ENCODE measurements around the gene FLT4.

- TF ChIP-seq, protein P1, sequence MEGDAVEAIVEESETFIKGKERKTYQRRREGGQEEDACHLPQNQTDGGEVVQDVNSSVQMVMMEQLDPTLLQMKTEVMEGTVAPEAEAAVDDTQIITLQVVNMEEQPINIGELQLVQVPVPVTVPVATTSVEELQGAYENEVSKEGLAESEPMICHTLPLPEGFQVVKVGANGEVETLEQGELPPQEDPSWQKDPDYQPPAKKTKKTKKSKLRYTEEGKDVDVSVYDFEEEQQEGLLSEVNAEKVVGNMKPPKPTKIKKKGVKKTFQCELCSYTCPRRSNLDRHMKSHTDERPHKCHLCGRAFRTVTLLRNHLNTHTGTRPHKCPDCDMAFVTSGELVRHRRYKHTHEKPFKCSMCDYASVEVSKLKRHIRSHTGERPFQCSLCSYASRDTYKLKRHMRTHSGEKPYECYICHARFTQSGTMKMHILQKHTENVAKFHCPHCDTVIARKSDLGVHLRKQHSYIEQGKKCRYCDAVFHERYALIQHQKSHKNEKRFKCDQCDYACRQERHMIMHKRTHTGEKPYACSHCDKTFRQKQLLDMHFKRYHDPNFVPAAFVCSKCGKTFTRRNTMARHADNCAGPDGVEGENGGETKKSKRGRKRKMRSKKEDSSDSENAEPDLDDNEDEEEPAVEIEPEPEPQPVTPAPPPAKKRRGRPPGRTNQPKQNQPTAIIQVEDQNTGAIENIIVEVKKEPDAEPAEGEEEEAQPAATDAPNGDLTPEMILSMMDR (IDR thresholded peaks at IDR 0.05) = no peak
- TF ChIP-seq SIN3A (IDR thresholded peaks at IDR 0.05; ENCODE audit: borderline replicate concordance, insufficient read depth, low read depth, low read length) = no peak
- TF ChIP-seq, protein P2, sequence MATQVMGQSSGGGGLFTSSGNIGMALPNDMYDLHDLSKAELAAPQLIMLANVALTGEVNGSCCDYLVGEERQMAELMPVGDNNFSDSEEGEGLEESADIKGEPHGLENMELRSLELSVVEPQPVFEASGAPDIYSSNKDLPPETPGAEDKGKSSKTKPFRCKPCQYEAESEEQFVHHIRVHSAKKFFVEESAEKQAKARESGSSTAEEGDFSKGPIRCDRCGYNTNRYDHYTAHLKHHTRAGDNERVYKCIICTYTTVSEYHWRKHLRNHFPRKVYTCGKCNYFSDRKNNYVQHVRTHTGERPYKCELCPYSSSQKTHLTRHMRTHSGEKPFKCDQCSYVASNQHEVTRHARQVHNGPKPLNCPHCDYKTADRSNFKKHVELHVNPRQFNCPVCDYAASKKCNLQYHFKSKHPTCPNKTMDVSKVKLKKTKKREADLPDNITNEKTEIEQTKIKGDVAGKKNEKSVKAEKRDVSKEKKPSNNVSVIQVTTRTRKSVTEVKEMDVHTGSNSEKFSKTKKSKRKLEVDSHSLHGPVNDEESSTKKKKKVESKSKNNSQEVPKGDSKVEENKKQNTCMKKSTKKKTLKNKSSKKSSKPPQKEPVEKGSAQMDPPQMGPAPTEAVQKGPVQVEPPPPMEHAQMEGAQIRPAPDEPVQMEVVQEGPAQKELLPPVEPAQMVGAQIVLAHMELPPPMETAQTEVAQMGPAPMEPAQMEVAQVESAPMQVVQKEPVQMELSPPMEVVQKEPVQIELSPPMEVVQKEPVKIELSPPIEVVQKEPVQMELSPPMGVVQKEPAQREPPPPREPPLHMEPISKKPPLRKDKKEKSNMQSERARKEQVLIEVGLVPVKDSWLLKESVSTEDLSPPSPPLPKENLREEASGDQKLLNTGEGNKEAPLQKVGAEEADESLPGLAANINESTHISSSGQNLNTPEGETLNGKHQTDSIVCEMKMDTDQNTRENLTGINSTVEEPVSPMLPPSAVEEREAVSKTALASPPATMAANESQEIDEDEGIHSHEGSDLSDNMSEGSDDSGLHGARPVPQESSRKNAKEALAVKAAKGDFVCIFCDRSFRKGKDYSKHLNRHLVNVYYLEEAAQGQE (IDR thresholded peaks at IDR 0.05; ENCODE audit: insufficient read depth in 1 of 2, low read depth in 2 of 2, low read length in 1 of 2) = no peak
These were observed 40.0 kb downstream of the FLT4 start for GRCh38 chr5:180609386-180609785.
